NCI-H526 treated with DMSO at 0.1 percent for 48 hours (cell line): ENCODE data around the gene CCL18.
A peak's percentile ranks its signal among the peaks of the same experiment; 100 is the strongest.
"Not testable (repeated sequence)": the region's sequence is repeated elsewhere in the genome, so short reads cannot be mapped to it uniquely, and the experiment has no call there.

Experiments
- DNase-seq: peaks from one replicate; lab custom pipeline; 2025; lab: John Stamatoyannopoulos, UW

CCL18 gene

GRCh38 chr17:36071751-36072150, 7.7 kb downstream of the CCL18 start:
- DNase-seq: no peak

GRCh38 chr17:36072431-36073121, 8.5 kb downstream of the CCL18 start:
- no peak for DNase-seq

GRCh38 chr17:36074365-36074764, 10.3 kb downstream of the CCL18 start:
- no peak for DNase-seq

- DNase-seq: not testable (repeated sequence)
Observed at GRCh38 chr17:36081681-36082471, 17.8 kb downstream of the CCL18 start.

- DNase-seq: not testable (repeated sequence)
Observed at GRCh38 chr17:36082482-36083120, 18.5 kb downstream of the CCL18 start.

GRCh38 chr17:36083691-36084090, 19.6 kb downstream of the CCL18 start:
- not testable (repeated sequence) for DNase-seq

- no peak for DNase-seq
Observed at GRCh38 chr17:36085765-36086164, 21.7 kb downstream of the CCL18 start.

- peak; percentile 54 for DNase-seq
Observed at GRCh38 chr17:36086791-36087190, 22.7 kb downstream of the CCL18 start.

- DNase-seq: not testable (repeated sequence)
Observed at GRCh38 chr17:36087471-36087870, 23.4 kb downstream of the CCL18 start.

GRCh38 chr17:36087897-36088572, 24.0 kb downstream of the CCL18 start:
- not testable (repeated sequence) for DNase-seq

- no peak for DNase-seq
Observed at GRCh38 chr17:36088670-36089338, 24.7 kb downstream of the CCL18 start.

- no peak for DNase-seq
Observed at GRCh38 chr17:36089339-36089865, 25.3 kb downstream of the CCL18 start.

GRCh38 chr17:36089888-36090836, 26.1 kb downstream of the CCL18 start, which contains the start of gene CCL3:
TSS of gene CCL3 (minus strand) at chr17:36090143. CDS start at chr17:36090058, 85 bp downstream.
- no peak for DNase-seq

GRCh38 chr17:36092230-36092629, 28.2 kb downstream of the CCL18 start:
- no peak for DNase-seq

GRCh38 chr17:36092715-36093114, 28.6 kb downstream of the CCL18 start:
- not testable (repeated sequence) for DNase-seq

- no peak for DNase-seq
Observed at GRCh38 chr17:36094232-36094631, 30.2 kb downstream of the CCL18 start.

GRCh38 chr17:36094746-36095145, 30.7 kb downstream of the CCL18 start:
- DNase-seq: no peak

GRCh38 chr17:36095992-36096391, 31.9 kb downstream of the CCL18 start:
- no peak for DNase-seq

- DNase-seq: not testable (repeated sequence)
Observed at GRCh38 chr17:36099004-36099403, 34.9 kb downstream of the CCL18 start.

GRCh38 chr17:36103401-36103975, 39.4 kb downstream of the CCL18 start, which contains the start of gene CCL4:
TSS of gene CCL4 (plus strand) at chr17:36103827. CDS start at chr17:36103906, 79 bp downstream.
- not testable (repeated sequence) for DNase-seq
